AG08395 (cell line): ENCODE data around the gene CNPPD1.
A peak's percentile ranks its signal among the peaks of the same experiment; 100 is the strongest.

Source experiments
- DNase-seq: peaks from one replicate; pipeline ENCODE4 v3.0.0; 2012; ENCODE audit warnings: mixed read lengths, low spot score

The CNPPD1 gene

GRCh38 chr2:219176818-219177551 lies at the start of gene CNPPD1:
CNPPD1 (minus strand) TSS chr2:219176925; CDS start chr2:219176828, 97 bp downstream.
- peak; percentile 82 for DNase-seq

- DNase-seq: no peak
Observed at GRCh38 chr2:219225350-219225749, 48.6 kb upstream of the CNPPD1 start.

GRCh38 chr2:219223831-219224610 lies 47.3 kb upstream of the CNPPD1 start:
- DNase-seq: no peak

GRCh38 chr2:219221957-219222518 lies 45.3 kb upstream of the CNPPD1 start:
- DNase-seq: no peak

GRCh38 chr2:219220652-219221402 lies 44.1 kb upstream of the CNPPD1 start:
- no peak for DNase-seq

- no peak for DNase-seq
Observed at GRCh38 chr2:219219784-219220532, 43.2 kb upstream of the CNPPD1 start.

- DNase-seq: peak; percentile 96
Observed at GRCh38 chr2:219218732-219219701, 42.3 kb upstream of the CNPPD1 start, which contains the start of gene ABCB6. ABCB6 (minus strand) TSS chr2:219218958; CDS start chr2:219218673, 285 bp downstream.

GRCh38 chr2:219218217-219218731 lies 41.5 kb upstream of the CNPPD1 start:
- peak; percentile 71 for DNase-seq

GRCh38 chr2:219216535-219216915 lies 39.8 kb upstream of the CNPPD1 start:
- no peak for DNase-seq

- no peak for DNase-seq
Observed at GRCh38 chr2:219215871-219216534, 39.3 kb upstream of the CNPPD1 start.

GRCh38 chr2:219214786-219215185 lies 38.1 kb upstream of the CNPPD1 start:
- no peak for DNase-seq

GRCh38 chr2:219214141-219214540 lies 37.4 kb upstream of the CNPPD1 start:
- DNase-seq: no peak

- no peak for DNase-seq
Observed at GRCh38 chr2:219213486-219214071, 36.9 kb upstream of the CNPPD1 start.

GRCh38 chr2:219213026-219213415 lies 36.3 kb upstream of the CNPPD1 start:
- DNase-seq: no peak

- DNase-seq: no peak
Observed at GRCh38 chr2:219210886-219211362, 34.2 kb upstream of the CNPPD1 start.

- no peak for DNase-seq
Observed at GRCh38 chr2:219210196-219210885, 33.6 kb upstream of the CNPPD1 start.

GRCh38 chr2:219209236-219210195 lies 32.8 kb upstream of the CNPPD1 start:
- DNase-seq: no peak
